ENCODE data around the gene PRDM1. TPM values are rescaled to one million over a fixed set of nuclear protein-coding genes. Genes with fewer than 3 reads are reported as not detected.
"Not testable (repeated sequence)": the region's sequence is repeated elsewhere in the genome, so short reads cannot be mapped to it uniquely, and the experiment has no call there.

Gene PRDM1
- total RNA-seq, 1 experiment from 2014 or later, result 0.31 TPM

- DNase-seq (ENCODE audit: low spot score), result no peak
Measured at GRCh38 chr6:106136845-106137244, 50.7 kb downstream of the PRDM1 start.

GRCh38 chr6:106138151-106138550 lies 52.0 kb downstream of the PRDM1 start:
- DNase-seq (ENCODE audit: low spot score), result no peak

GRCh38 chr6:106141441-106142237 lies 55.5 kb downstream of the PRDM1 start:
- DNase-seq (ENCODE audit: low spot score), result no peak

- DNase-seq (ENCODE audit: low spot score), result no peak
Measured at GRCh38 chr6:106142876-106143431, 56.8 kb downstream of the PRDM1 start.

- DNase-seq (ENCODE audit: low spot score), result no peak
Measured at GRCh38 chr6:106143665-106144064, 57.5 kb downstream of the PRDM1 start.

GRCh38 chr6:106145144-106145543 lies 59.0 kb downstream of the PRDM1 start:
- no peak for DNase-seq (ENCODE audit: low spot score)

GRCh38 chr6:106145741-106146227 lies 59.6 kb downstream of the PRDM1 start:
- no peak for DNase-seq (ENCODE audit: low spot score)

- no peak for DNase-seq (ENCODE audit: low spot score)
Measured at GRCh38 chr6:106146852-106147351, 60.8 kb downstream of the PRDM1 start.

GRCh38 chr6:106147476-106147875 lies 61.3 kb downstream of the PRDM1 start:
- DNase-seq (ENCODE audit: low spot score), result no peak

GRCh38 chr6:106149472-106150069 lies 63.4 kb downstream of the PRDM1 start:
- DNase-seq (ENCODE audit: low spot score), result no peak

GRCh38 chr6:106152476-106152875 lies 66.3 kb downstream of the PRDM1 start:
- DNase-seq (ENCODE audit: low spot score), result not testable (repeated sequence)

- no peak for DNase-seq (ENCODE audit: low spot score)
Measured at GRCh38 chr6:106152952-106153351, 66.8 kb downstream of the PRDM1 start.

- DNase-seq (ENCODE audit: low spot score), result no peak
Measured at GRCh38 chr6:106154326-106154725, 68.2 kb downstream of the PRDM1 start.

GRCh38 chr6:106155219-106155830 lies 69.2 kb downstream of the PRDM1 start:
- no peak for DNase-seq (ENCODE audit: low spot score)

- DNase-seq (ENCODE audit: low spot score), result no peak
Measured at GRCh38 chr6:106156413-106156812, 70.3 kb downstream of the PRDM1 start.

- DNase-seq (ENCODE audit: low spot score), result no peak
Measured at GRCh38 chr6:106156863-106157262, 70.7 kb downstream of the PRDM1 start.

GRCh38 chr6:106158816-106159215 lies 72.7 kb downstream of the PRDM1 start:
- DNase-seq (ENCODE audit: low spot score), result no peak

Other genes starting within 250 kb of the PRDM1 start
- 40.8 and 53.7 TPM in 2 replicates for gene ATG5, start 239.4 kb downstream of the PRDM1 start, total RNA-seq (2014; rRNA removed; shearing (Covaris generic))